ENCODE measurements around the gene FGFBP1.

DNA sequence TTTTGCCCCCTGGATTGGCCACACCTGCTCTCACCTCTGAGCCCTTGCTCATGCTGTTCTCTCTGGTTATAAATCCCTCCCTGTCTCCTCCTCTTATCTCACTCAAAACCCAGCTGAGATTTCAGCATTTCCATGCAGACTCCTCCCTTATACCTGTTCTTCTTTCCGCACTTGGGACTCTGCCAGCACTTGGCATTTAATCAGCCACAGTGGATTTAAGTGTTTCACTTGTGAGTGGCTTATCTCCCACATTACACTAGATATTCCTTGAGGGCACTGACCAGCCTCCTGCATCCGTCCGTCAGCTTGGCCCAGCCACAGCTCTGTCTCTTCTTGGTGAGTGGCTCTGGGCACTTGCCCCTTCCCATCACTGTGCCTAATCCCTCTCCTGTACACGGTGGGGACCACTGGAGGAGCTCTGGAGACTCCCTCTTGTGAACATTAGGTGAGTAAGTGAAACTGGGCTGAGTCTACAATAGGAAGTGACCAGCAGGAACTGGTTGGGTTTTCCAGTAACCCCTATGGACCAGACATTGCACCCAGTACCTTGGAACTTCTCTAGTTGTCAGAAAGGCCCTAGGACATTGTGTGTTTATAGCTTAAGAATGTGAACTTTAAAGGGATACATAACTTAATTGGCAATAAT, 19.9 kb downstream of the FGFBP1 start:
- TF ChIP-seq EZH2phosphoT487 (conservative IDR thresholded peaks at IDR 0.05; ENCODE audit: low read length) (no peak), CTCF (IDR thresholded peaks at IDR 0.05; ENCODE audit: insufficient read depth, low read length, poor library complexity, severe bottlenecking) (no peak)
